HAP-1 (cell line): Measurements from ENCODE around the gene TPRG1L.

ENCODE experiments used
- DNase-seq, 2 experiments: peaks; one replicate each; pipeline ENCODE4 v3.0.0-alpha.2; 2016 to 2020; ENCODE audit warnings: low spot score in 2 of 2
- H3K27me3 ChIP-seq: fragments of 250-450 bp; sonication (Bioruptor Pico); 2 replicates; pipeline ENCODE4 v1.5.1; 2020; ENCODE audit warnings: low read depth, mild to moderate bottlenecking, moderate library complexity
- H3K36me3 ChIP-seq: fragments of 250-450 bp; sonication (Bioruptor Pico); replicated peaks from 2 replicates; pipeline ENCODE4 v1.5.1; 2020; ENCODE audit warnings: mild to moderate bottlenecking
- H3K4me1 ChIP-seq: fragments of 250-450 bp; sonication (Bioruptor Pico); 2 replicates; pipeline ENCODE4 v1.5.1; 2020; ENCODE audit warnings: mild to moderate bottlenecking
- H3K4me3 ChIP-seq: fragments of 250-450 bp; sonication (Bioruptor Pico); 2 replicates; pipeline ENCODE4 v1.5.1; 2020; ENCODE audit warnings: mild to moderate bottlenecking, moderate library complexity
- H3K9me3 ChIP-seq: fragments of 250-450 bp; sonication (Bioruptor Pico); 2 replicates; pipeline ENCODE4 v1.5.1; 2020; ENCODE audit warnings: mild to moderate bottlenecking, moderate library complexity
- in situ Hi-C: fragments of 300-500 bp; cut with MboI; formaldehyde crosslinking; loops from 3 replicates; pipeline ENCODE4 v1.14.3; 2020; ENCODE audit warnings: low sequenced_read_pairs, inconsistent platforms, mixed read lengths

Gene TPRG1L

GRCh38 chr1:3632298-3632697 lies 7.5 kb downstream of the TPRG1L start:
- in situ Hi-C loops: no loop called here
- Histone ChIP-seq H3K27me3 (no peaks in the 10 kb centered on the region), H3K4me3 (no peak overlapping the region), H3K36me3 (peaks cover 34% of the 10 kb centered on the region), H3K4me1 (no peaks in the 10 kb centered on the region), H3K9me3 (no peaks in the 10 kb centered on the region)
- no peak for DNase-seq

- no peak overlapping the region for H3K4me3 ChIP-seq
- in situ Hi-C loops: no loop called here
- H3K36me3 ChIP-seq: peaks cover 35% of the 10 kb centered on the region
- no peak for DNase-seq
- H3K27me3 ChIP-seq: no peaks in the 10 kb centered on the region
- H3K4me1 ChIP-seq: no peaks in the 10 kb centered on the region
- H3K9me3 ChIP-seq: no peaks in the 10 kb centered on the region
Observed at GRCh38 chr1:3632716-3633343, 8.0 kb downstream of the TPRG1L start.

- in situ Hi-C loops: no loop called here
- Histone ChIP-seq H3K4me1 (no peaks in the 10 kb centered on the region), H3K27me3 (no peaks in the 10 kb centered on the region), H3K36me3 (peaks cover 40% of the 10 kb centered on the region), H3K9me3 (no peaks in the 10 kb centered on the region), H3K4me3 (no peak overlapping the region)
- no peak for DNase-seq
Observed at GRCh38 chr1:3633344-3634058, 8.7 kb downstream of the TPRG1L start.

GRCh38 chr1:3634059-3634800 lies 9.4 kb downstream of the TPRG1L start:
- in situ Hi-C loops: no loop called here
- no peaks in the 10 kb centered on the region for H3K4me1 ChIP-seq

GRCh38 chr1:3636080-3636479 lies 11.3 kb downstream of the TPRG1L start:
- peaks cover 46% of the 10 kb centered on the region for H3K36me3 ChIP-seq
- DNase-seq: no peak
- in situ Hi-C loops: no loop called here
- H3K4me1 ChIP-seq: no peaks in the 10 kb centered on the region
- no peaks in the 10 kb centered on the region for H3K9me3 ChIP-seq
- H3K27me3 ChIP-seq: no peaks in the 10 kb centered on the region
- no peak overlapping the region for H3K4me3 ChIP-seq

More at GRCh38 chr1:3634059-3634800, 9.4 kb downstream of the TPRG1L start:
- no peak for DNase-seq
- Histone ChIP-seq H3K36me3 (peaks cover 46% of the 10 kb centered on the region), H3K27me3 (no peaks in the 10 kb centered on the region), H3K9me3 (no peaks in the 10 kb centered on the region), H3K4me3 (no peak overlapping the region)

- H3K4me1 ChIP-seq: no peaks in the 10 kb centered on the region
- H3K4me3 ChIP-seq: no peak overlapping the region
- in situ Hi-C loops: no loop called here
- no peaks in the 10 kb centered on the region for H3K27me3 ChIP-seq
- no peaks in the 10 kb centered on the region for H3K9me3 ChIP-seq
- peaks cover 46% of the 10 kb centered on the region for H3K36me3 ChIP-seq
- DNase-seq: no peak
Observed at GRCh38 chr1:3636531-3636930, 11.7 kb downstream of the TPRG1L start.

- DNase-seq: no peak
- no peaks in the 10 kb centered on the region for H3K4me1 ChIP-seq
- peaks cover 48% of the 10 kb centered on the region for H3K36me3 ChIP-seq
- H3K4me3 ChIP-seq: no peak overlapping the region
- in situ Hi-C loops: no loop called here
- no peaks in the 10 kb centered on the region for H3K9me3 ChIP-seq
- no peaks in the 10 kb centered on the region for H3K27me3 ChIP-seq
Observed at GRCh38 chr1:3638027-3638426, 13.2 kb downstream of the TPRG1L start.

- no peak overlapping the region for H3K4me3 ChIP-seq
- DNase-seq: no peak
- H3K9me3 ChIP-seq: no peaks in the 10 kb centered on the region
- peaks cover 45% of the 10 kb centered on the region for H3K36me3 ChIP-seq
- no peaks in the 10 kb centered on the region for H3K27me3 ChIP-seq
- H3K4me1 ChIP-seq: no peaks in the 10 kb centered on the region
- in situ Hi-C loops: no loop called here
Observed at GRCh38 chr1:3638676-3639075, 13.9 kb downstream of the TPRG1L start.

GRCh38 chr1:3639397-3639911 lies 14.6 kb downstream of the TPRG1L start:
- H3K9me3 ChIP-seq: no peaks in the 10 kb centered on the region
- no peaks in the 10 kb centered on the region for H3K27me3 ChIP-seq
- H3K4me1 ChIP-seq: no peaks in the 10 kb centered on the region
- peaks cover 40% of the 10 kb centered on the region for H3K36me3 ChIP-seq
- in situ Hi-C loops: no loop called here
- no peak for DNase-seq
- H3K4me3 ChIP-seq: no peak overlapping the region

- no peaks in the 10 kb centered on the region for H3K4me1 ChIP-seq
- no peaks in the 10 kb centered on the region for H3K27me3 ChIP-seq
- peaks cover 37% of the 10 kb centered on the region for H3K36me3 ChIP-seq
- H3K9me3 ChIP-seq: no peaks in the 10 kb centered on the region
- DNase-seq: no peak
- in situ Hi-C loops: no loop called here
- H3K4me3 ChIP-seq: no peak overlapping the region
Observed at GRCh38 chr1:3640121-3640837, 15.5 kb downstream of the TPRG1L start.

- no peaks in the 10 kb centered on the region for H3K9me3 ChIP-seq
- no peaks in the 10 kb centered on the region for H3K4me1 ChIP-seq
- no peak overlapping the region for H3K4me3 ChIP-seq
- H3K27me3 ChIP-seq: no peaks in the 10 kb centered on the region
- DNase-seq: no peak
- H3K36me3 ChIP-seq: peaks cover 35% of the 10 kb centered on the region
- in situ Hi-C loops: no loop called here
Observed at GRCh38 chr1:3641046-3641760, 16.4 kb downstream of the TPRG1L start.

GRCh38 chr1:3641816-3642215 lies 17.0 kb downstream of the TPRG1L start:
- Histone ChIP-seq H3K4me1 (no peaks in the 10 kb centered on the region), H3K9me3 (no peaks in the 10 kb centered on the region), H3K27me3 (no peaks in the 10 kb centered on the region), H3K4me3 (no peak overlapping the region), H3K36me3 (peaks cover 36% of the 10 kb centered on the region)
- in situ Hi-C loops: no loop called here
- no peak for DNase-seq
